ENCODE data around the gene MPP7.

Gene MPP7

DNA sequence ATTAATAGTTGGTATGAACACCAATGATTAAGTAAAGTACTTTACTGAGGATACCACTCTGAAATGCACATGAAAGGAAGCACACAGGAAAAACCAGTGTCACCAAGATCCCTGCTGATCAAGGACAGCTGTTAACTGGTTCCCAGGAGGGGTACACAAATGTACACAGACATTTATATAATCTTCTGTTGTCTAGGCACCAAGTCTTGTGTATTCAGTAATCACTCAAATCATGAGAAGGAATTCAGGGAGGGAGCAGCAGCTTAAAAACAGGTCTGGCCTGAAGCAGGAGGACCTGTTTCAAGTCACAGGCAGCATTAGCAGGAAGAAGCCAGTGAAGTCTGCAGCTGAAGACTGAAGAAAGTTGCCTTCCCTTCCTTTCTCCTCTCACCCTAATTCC is 18.7 kb downstream of the MPP7 start:
- H3K4me3 ChIP-seq (replicated peaks in 1 of 2; ENCODE audit: low read depth in 2 of 2, low read length in 2 of 2): no peak overlapping the region
- TF ChIP-seq, protein P1, sequence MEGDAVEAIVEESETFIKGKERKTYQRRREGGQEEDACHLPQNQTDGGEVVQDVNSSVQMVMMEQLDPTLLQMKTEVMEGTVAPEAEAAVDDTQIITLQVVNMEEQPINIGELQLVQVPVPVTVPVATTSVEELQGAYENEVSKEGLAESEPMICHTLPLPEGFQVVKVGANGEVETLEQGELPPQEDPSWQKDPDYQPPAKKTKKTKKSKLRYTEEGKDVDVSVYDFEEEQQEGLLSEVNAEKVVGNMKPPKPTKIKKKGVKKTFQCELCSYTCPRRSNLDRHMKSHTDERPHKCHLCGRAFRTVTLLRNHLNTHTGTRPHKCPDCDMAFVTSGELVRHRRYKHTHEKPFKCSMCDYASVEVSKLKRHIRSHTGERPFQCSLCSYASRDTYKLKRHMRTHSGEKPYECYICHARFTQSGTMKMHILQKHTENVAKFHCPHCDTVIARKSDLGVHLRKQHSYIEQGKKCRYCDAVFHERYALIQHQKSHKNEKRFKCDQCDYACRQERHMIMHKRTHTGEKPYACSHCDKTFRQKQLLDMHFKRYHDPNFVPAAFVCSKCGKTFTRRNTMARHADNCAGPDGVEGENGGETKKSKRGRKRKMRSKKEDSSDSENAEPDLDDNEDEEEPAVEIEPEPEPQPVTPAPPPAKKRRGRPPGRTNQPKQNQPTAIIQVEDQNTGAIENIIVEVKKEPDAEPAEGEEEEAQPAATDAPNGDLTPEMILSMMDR (IDR thresholded peaks at IDR 0.05; ENCODE audit: low read depth, low read length): no peak
- DNase-seq (ENCODE audit: low read depth in 2 of 2): no peak

DNA sequence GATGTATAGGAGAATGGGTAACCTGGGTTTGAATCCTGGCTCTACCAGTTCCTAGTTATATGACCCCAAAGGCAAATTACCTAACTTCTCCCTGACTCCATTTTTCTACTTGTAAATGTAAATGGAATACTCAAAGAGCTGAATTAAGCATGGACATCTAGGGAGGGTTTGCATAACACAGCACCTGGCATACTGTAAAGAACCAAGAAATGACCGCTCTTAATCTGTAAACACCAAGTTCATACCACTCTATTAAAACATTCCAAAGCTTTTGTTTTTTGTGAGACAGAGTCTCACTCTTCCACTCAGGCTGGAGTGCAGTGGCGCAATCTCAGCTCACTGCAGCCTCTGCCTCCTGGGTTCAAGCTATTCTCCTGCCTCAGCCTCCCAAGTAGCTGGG is 19.6 kb downstream of the MPP7 start:
- TF ChIP-seq, protein P1 (IDR thresholded peaks at IDR 0.05; ENCODE audit: low read depth, low read length): no peak
- DNase-seq (ENCODE audit: low read depth in 2 of 2): no peak
- no peak overlapping the region for H3K4me3 ChIP-seq (replicated peaks in 1 of 2; ENCODE audit: low read depth in 2 of 2, low read length in 2 of 2)

DNA sequence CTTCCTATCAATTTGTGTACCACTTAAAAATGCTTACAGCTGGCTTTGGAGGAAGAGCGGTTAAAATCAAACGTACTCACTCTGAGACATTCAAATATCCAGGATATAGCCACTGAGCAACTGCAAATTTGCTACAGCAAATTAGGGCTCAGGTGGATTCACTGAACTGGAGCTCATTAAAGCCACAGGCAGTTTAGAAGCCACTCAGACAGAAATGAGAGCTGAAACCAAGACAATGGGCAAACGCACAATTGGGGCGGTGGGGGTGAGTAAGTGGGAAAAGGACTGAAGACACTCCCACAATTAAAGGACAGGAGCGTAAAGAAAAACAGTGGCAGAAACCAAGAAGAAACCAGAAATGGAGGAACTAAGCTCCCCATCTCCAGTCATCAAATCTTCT is 20.5 kb downstream of the MPP7 start:
- no peak overlapping the region for H3K4me3 ChIP-seq (replicated peaks in 1 of 2; ENCODE audit: low read depth in 2 of 2, low read length in 2 of 2)
- no peak for DNase-seq (ENCODE audit: low read depth in 2 of 2)
- TF ChIP-seq, protein P1 (IDR thresholded peaks at IDR 0.05; ENCODE audit: low read depth, low read length): no peak

DNA sequence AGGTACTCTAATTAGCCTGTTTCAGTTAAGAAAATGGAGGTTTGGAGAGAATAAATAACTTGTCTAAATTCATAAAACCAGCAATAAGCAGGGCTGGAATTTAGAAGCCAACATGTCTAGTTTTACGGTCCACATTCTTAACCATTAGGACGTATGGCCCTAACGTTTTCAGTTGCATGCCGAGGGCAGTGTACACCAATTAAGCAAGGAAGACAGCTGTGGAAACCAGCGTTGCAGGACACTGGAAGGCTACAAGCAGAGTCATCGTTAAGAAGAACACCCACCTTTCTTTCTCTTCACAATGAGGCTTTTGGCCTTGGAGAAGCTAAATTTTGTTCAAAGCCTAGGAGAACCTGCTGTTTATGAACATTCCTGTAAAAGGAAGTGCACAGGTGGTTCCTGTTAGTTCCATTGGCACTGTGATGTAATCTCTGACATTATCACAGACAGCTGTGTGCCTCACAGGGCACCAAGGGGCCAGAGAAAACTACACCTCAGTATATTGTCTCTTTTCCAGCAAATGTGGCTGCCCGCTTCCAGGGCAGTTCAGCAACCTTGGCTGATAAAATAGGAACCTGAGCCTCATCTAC is 21.0 kb downstream of the MPP7 start:
- H3K4me3 ChIP-seq (replicated peaks in 1 of 2; ENCODE audit: low read depth in 2 of 2, low read length in 2 of 2): no peak overlapping the region
- TF ChIP-seq, protein P1 (IDR thresholded peaks at IDR 0.05; ENCODE audit: low read depth, low read length): no peak
- no peak for DNase-seq (ENCODE audit: low read depth in 2 of 2)

DNA sequence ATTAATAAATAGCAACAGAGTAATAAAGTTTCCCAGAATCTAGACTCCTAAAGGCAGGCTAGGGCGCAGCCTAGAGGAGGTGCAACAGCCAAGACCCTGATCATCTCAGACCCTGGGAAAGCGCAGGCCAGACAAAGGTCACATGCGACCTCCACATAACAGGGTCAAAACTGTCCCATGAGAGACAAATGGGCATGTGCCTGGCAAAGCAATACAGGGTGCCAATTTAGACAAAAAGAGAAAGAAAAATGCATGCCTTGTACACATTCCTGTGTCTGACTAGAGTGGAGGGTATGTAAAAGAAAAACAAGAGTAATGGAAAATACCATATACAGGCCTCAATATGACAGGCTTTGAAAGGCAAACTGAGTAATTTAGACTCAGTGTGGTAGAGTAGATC is 22.2 kb downstream of the MPP7 start:
- H3K4me3 ChIP-seq (replicated peaks in 1 of 2; ENCODE audit: low read depth in 2 of 2, low read length in 2 of 2): no peak overlapping the region
- TF ChIP-seq, protein P1 (IDR thresholded peaks at IDR 0.05; ENCODE audit: low read depth, low read length): no peak
- peak in 1 of 2 donors; percentile 53 for DNase-seq (ENCODE audit: low read depth in 2 of 2)

DNA sequence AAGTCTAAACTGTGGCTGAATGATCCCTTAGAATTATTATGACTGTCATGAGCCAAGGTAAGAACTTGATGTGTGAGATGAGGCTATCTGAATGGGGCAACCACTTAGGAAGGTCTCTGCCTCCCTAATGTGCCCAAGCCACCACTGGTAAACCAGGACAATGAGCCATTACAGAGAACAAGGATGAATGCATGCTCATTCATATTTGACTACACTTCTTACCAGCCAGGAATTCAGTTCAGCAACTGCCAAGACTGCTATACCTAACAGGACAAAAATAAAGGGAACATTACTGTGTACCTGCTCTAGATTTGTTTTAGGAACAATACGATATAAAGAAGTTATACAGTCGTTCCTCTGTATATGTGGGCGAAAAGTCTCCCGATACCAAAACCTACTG is 23.0 kb downstream of the MPP7 start:
- no peak for DNase-seq (ENCODE audit: low read depth in 2 of 2)
- H3K4me3 ChIP-seq (replicated peaks in 1 of 2; ENCODE audit: low read depth in 2 of 2, low read length in 2 of 2): no peak overlapping the region
- TF ChIP-seq, protein P1 (IDR thresholded peaks at IDR 0.05; ENCODE audit: low read depth, low read length): no peak

DNA sequence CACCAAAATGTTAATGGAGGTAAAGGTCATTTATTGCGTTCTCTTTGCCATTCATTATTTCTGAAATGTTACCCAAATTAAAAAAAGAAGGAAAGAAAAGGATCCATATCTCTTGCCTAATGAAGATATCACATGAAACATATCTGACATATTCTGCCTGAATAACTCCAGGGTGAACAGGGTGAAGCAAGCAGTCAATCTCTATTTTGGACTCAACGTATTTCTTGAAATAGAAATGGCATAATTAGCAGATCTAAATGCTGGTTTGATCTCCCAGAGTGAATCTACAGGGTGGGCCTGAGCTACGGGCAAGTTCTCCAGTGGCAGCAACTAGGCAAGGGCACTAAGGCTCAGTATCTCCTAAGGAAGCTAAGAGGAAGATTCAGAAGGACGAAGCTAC is 24.0 kb downstream of the MPP7 start:
- no peak overlapping the region for H3K4me3 ChIP-seq (replicated peaks in 1 of 2; ENCODE audit: low read depth in 2 of 2, low read length in 2 of 2)
- TF ChIP-seq, protein P1 (IDR thresholded peaks at IDR 0.05; ENCODE audit: low read depth, low read length): no peak
- DNase-seq (ENCODE audit: low read depth in 2 of 2): no peak

All from cardiac fibroblast (primary cell).